ENCODE results near the gene ASB11. TPM values are rescaled to one million over a fixed set of nuclear protein-coding genes. Genes with fewer than 3 reads are reported as not detected.
"Not testable (repeated sequence)": the region's sequence is repeated elsewhere in the genome, so short reads cannot be mapped to it uniquely, and the experiment has no call there.

The ASB11 gene
- total RNA-seq, 1 donor from 2014 or later: not detected

- Mint-ChIP-seq H3K9me3 (ENCODE audit: low read depth) (no peaks in the 10 kb centered on the region), H3K27ac (ENCODE audit: unreplicated experiment) (no peak overlapping the region), H3K4me1 (ENCODE audit: low read depth) (peaks cover 6% of the 10 kb centered on the region), H3K27me3 (ENCODE audit: low read depth) (peaks cover 2% of the 10 kb centered on the region), H3K36me3 (ENCODE audit: low read depth) (peaks cover 2% of the 10 kb centered on the region), H3K4me3 (ENCODE audit: unreplicated experiment) (no peak overlapping the region)
- TF ChIP-seq CTCF (IDR thresholded peaks at IDR 0.05): no peak
- no peak for DNase-seq (ENCODE audit: low spot score)
Measured at GRCh38 chrX:15314472-15314871, 968 bp downstream of the ASB11 start.

- H3K9me3 Mint-ChIP-seq (ENCODE audit: low read depth): no peaks in the 10 kb centered on the region
- DNase-seq (ENCODE audit: low spot score): no peak
- no peaks in the 10 kb centered on the region for H3K27me3 Mint-ChIP-seq (ENCODE audit: low read depth)
Measured at GRCh38 chrX:15311119-15311518, 4.3 kb downstream of the ASB11 start.

GRCh38 chrX:15310117-15310516 lies 5.3 kb downstream of the ASB11 start:
- no peak overlapping the region for H3K4me3 Mint-ChIP-seq (ENCODE audit: unreplicated experiment)
- no peaks in the 10 kb centered on the region for H3K9me3 Mint-ChIP-seq (ENCODE audit: low read depth)
- DNase-seq (ENCODE audit: low spot score): no peak
- H3K27me3 Mint-ChIP-seq (ENCODE audit: low read depth): peaks cover 4% of the 10 kb centered on the region
- H3K27ac Mint-ChIP-seq (ENCODE audit: unreplicated experiment): peak overlapping the region; percentile 32
- H3K4me1 Mint-ChIP-seq (ENCODE audit: low read depth): peaks cover 6% of the 10 kb centered on the region
- no peak for TF ChIP-seq CTCF (IDR thresholded peaks at IDR 0.05)
- no peaks in the 10 kb centered on the region for H3K36me3 Mint-ChIP-seq (ENCODE audit: low read depth)

More at GRCh38 chrX:15311119-15311518, 4.3 kb downstream of the ASB11 start:
- Mint-ChIP-seq H3K4me1 (ENCODE audit: low read depth) (peaks cover 6% of the 10 kb centered on the region), H3K36me3 (ENCODE audit: low read depth) (no peaks in the 10 kb centered on the region), H3K27ac (ENCODE audit: unreplicated experiment) (no peak overlapping the region), H3K4me3 (ENCODE audit: unreplicated experiment) (no peak overlapping the region)
- TF ChIP-seq CTCF (IDR thresholded peaks at IDR 0.05): no peak

- not testable (repeated sequence) for H3K36me3 Mint-ChIP-seq (ENCODE audit: low read depth); H3K27me3 Mint-ChIP-seq (ENCODE audit: low read depth); H3K27ac Mint-ChIP-seq (ENCODE audit: unreplicated experiment); H3K4me1 Mint-ChIP-seq (ENCODE audit: low read depth); H3K4me3 Mint-ChIP-seq (ENCODE audit: unreplicated experiment); DNase-seq (ENCODE audit: low spot score); H3K9me3 Mint-ChIP-seq (ENCODE audit: low read depth)
Measured at GRCh38 chrX:15305899-15306298, 9.5 kb downstream of the ASB11 start.

- no peak for TF ChIP-seq CTCF (IDR thresholded peaks at IDR 0.05)
- no peaks in the 10 kb centered on the region for H3K36me3 Mint-ChIP-seq (ENCODE audit: low read depth)
- no peak for DNase-seq (ENCODE audit: low spot score)
- no peak overlapping the region for H3K27ac Mint-ChIP-seq (ENCODE audit: unreplicated experiment)
- H3K27me3 Mint-ChIP-seq (ENCODE audit: low read depth): peaks cover 7% of the 10 kb centered on the region
- H3K9me3 Mint-ChIP-seq (ENCODE audit: low read depth): no peaks in the 10 kb centered on the region
- H3K4me3 Mint-ChIP-seq (ENCODE audit: unreplicated experiment): no peak overlapping the region
- H3K4me1 Mint-ChIP-seq (ENCODE audit: low read depth): no peaks in the 10 kb centered on the region
Measured at GRCh38 chrX:15301924-15302323, 13.5 kb downstream of the ASB11 start.
